NT2/D1 (cell line): ENCODE results near the gene BICDL2.

Experiments used
- DNase-seq: peaks from one replicate; pipeline ENCODE4 v3.0.0-alpha.2; 2011; ENCODE audit warnings: low read depth, low spot score
- H3K27me3 ChIP-seq: 2 replicates; pipeline ENCODE4 v1.6.0; 2011; ENCODE audit warnings: mild to moderate bottlenecking; ENCODE audit not compliant: insufficient read length, insufficient read depth
- H3K36me3 ChIP-seq: 2 replicates; pipeline ENCODE4 v1.6.1; 2011; ENCODE audit warnings: mild to moderate bottlenecking, low read length, mixed read lengths; ENCODE audit not compliant: insufficient read depth, insufficient read length
- H3K4me1 ChIP-seq: 2 replicates; pipeline ENCODE4 v1.5.1; 2011; ENCODE audit not compliant: insufficient read depth, insufficient read length
- H3K4me3 ChIP-seq: 2 replicates; pipeline ENCODE4 v1.5.1; 2011; ENCODE audit warnings: low read depth; ENCODE audit not compliant: insufficient read length
- H3K9ac ChIP-seq: 2 replicates; pipeline ENCODE4 v1.6.0; 2011; ENCODE audit warnings: low read depth; ENCODE audit not compliant: insufficient read length
- H3K9me3 ChIP-seq: 2 replicates; pipeline ENCODE4 v1.5.1; 2011; ENCODE audit warnings: mild to moderate bottlenecking, low read length; ENCODE audit not compliant: insufficient read depth
- SUZ12 ChIP-seq: IDR thresholded peaks from 2 replicates; pipeline ENCODE4 v1.6.1; 2011; ENCODE audit not compliant: insufficient read length, insufficient read depth; ENCODE audit errors: extremely low read depth
- YY1 ChIP-seq: IDR thresholded peaks from 2 replicates; pipeline ENCODE4 v1.6.1; 2011; ENCODE audit not compliant: insufficient read length, insufficient read depth
- ZNF274 ChIP-seq: IDR thresholded peaks from 2 replicates; pipeline ENCODE4 v1.6.1; 2011; ENCODE audit warnings: mild to moderate bottlenecking, low read depth, low read length

The BICDL2 gene

DNA sequence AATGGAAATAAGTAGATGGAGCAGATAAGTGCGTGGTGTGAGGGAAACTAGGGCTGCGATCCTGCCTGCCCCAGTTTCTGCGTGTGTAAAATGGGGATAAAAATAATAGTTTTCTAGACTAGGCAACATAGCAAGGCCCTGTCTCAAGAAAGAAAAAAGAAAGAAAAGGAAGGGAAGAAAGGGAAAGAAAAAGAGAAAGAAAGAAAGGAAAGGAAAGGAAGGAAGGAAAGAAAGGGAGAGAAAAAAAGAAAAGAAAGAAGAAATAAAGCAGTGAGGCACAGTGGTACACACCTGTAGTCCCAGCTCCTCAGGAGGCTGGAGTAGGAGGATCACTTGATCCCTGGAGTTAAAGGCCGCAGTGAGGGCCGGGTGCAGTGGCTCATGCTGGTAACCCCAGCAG is 54.3 kb downstream of the BICDL2 start:
- Histone ChIP-seq H3K27me3 (no peaks in the 10 kb centered on the region), H3K9ac (peak overlapping the region; percentile 100), H3K4me3 (no peak overlapping the region), H3K9me3 (no peaks in the 10 kb centered on the region), H3K4me1 (peaks cover 14% of the 10 kb centered on the region), H3K36me3 (peaks cover 20% of the 10 kb centered on the region)
- no peak for TF ChIP-seq SUZ12
- TF ChIP-seq ZNF274: no peak
- no peak for TF ChIP-seq YY1
- DNase-seq: no peak

DNA sequence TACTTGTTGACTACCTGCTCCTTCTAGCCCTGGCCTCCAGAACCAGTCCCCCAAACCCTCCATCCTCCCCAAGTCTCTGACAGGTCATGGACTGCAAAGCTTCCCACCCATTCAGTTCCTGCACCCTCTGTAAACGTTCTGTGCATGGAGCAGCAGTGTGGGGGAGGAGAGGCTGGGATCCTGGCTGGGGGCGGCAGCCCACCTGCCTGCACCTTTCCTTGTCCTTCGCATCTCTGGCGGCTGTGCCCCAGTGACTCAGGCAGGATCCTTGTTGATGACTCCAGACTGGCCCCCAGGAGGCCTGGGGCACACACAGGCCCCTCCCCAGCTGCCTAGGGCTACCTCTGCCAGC is 54.9 kb downstream of the BICDL2 start:
- no peaks in the 10 kb centered on the region for H3K27me3 ChIP-seq
- peak overlapping the region; percentile 95 for H3K4me3 ChIP-seq
- DNase-seq: no peak
- no peaks in the 10 kb centered on the region for H3K9me3 ChIP-seq
- peaks cover 25% of the 10 kb centered on the region for H3K36me3 ChIP-seq
- H3K9ac ChIP-seq: peak overlapping the region; percentile 100
- TF ChIP-seq SUZ12 (no peak), YY1 (no peak), ZNF274 (no peak)
- peaks cover 12% of the 10 kb centered on the region for H3K4me1 ChIP-seq

DNA sequence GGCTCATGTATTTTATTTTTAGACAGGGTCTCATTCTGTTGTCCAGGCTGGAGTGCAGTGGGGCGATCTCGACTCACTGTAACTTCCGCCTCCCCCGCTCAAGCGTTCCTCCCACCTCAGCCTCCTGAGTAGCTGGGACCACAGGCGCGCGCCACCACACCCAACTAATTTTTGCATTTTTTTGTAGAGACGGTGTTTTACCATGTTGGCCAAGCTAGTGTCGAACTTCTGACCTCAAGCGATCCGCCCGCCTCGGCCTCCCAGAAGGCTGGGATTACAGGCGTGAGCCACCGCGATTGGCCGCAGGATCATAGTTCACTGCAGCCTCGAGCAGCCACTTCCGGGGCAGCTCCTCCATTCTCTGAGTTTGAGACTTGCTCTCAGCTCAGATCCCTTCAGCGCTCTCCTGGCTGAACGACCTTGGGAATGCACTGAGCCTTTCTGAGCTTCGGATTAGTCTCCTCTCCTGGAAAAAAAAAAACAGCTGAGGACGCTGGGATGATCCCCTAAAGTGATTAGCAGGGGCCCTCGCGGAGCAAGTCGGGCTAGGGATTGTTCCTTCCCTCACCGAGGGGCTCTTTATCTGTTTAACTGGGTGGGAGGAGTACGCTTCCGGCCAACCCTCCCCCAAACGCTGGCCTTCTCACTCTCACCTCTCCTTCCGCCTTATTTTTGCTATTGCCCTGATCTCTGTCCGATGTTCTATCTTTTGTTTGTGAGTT is 55.4 kb downstream of the BICDL2 start:
- H3K36me3 ChIP-seq: peaks cover 30% of the 10 kb centered on the region
- H3K9ac ChIP-seq: peak overlapping the region; percentile 100
- H3K9me3 ChIP-seq: no peaks in the 10 kb centered on the region
- H3K4me3 ChIP-seq: peak overlapping the region; percentile 95
- TF ChIP-seq SUZ12: no peak
- no peak for TF ChIP-seq ZNF274
- TF ChIP-seq YY1: no peak
- peak; percentile 70 for DNase-seq
- no peaks in the 10 kb centered on the region for H3K27me3 ChIP-seq
- H3K4me1 ChIP-seq: peaks cover 12% of the 10 kb centered on the region

DNA sequence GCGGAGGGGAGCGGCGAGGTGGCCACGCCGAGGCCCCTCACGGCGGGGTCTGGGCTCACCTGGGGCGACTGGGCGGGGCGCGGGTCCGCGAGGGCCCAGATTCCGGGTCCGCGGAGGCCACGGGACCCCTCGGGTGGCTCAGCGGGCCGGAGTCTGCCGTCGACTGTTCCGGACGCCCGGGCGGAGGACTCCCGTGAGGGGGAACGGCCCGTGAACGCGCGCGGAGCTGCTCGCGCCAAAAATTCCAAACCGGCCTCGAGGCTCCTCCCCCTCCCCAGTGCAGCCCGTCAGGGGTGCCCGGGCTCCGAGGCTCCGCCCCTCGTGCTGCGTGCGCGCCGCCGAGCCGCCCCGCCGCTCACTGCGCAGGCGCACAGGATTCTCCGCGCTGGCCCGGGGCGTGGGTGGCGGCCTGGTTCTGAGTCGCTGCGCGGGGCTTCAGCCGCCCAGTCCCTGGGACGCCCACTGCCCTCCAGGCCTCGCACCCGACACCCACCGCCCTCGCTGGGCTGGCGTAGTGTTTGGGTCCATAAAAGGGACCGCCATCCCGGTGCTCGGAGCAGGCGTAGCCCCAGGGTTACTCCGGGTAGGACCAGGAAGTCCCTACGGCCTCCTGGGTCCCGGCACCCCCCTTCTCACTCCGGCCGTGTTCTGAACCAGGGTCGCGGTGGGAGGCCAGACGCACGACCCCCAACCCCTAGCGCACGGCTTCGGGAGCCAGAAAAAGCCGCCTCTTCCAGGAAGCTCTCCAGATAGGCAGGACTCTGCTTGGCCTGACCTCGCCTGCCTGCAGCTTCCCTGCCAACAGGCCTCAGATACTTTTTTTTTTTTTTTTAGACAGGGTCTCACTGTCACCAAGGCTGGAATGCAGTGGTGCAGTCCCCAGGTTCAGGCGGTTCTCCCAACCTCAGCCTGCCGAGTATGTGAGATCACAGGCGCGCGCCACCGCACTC is 56.2 kb downstream of the BICDL2 start, which contains the start of gene PKMYT1:
Gene PKMYT1 (minus strand): TSS at position 220 of the 950 bp plus-strand sequence. CDS start 789 bp downstream, outside the sequence.
- Histone ChIP-seq H3K9ac (peak within 1 kb of the TSS; percentile 100), H3K4me1 (peaks cover 14% of the 10 kb centered on the region), H3K9me3 (no peaks in the 10 kb centered on the region), H3K4me3 (peak within 1 kb of the TSS; percentile 95), H3K36me3 (peaks cover 39% of the 10 kb centered on the region), H3K27me3 (no peaks in the 10 kb centered on the region)
- peak; percentile 76 for DNase-seq
- TF ChIP-seq ZNF274 (no peak), SUZ12 (no peak), YY1 (no peak)

DNA sequence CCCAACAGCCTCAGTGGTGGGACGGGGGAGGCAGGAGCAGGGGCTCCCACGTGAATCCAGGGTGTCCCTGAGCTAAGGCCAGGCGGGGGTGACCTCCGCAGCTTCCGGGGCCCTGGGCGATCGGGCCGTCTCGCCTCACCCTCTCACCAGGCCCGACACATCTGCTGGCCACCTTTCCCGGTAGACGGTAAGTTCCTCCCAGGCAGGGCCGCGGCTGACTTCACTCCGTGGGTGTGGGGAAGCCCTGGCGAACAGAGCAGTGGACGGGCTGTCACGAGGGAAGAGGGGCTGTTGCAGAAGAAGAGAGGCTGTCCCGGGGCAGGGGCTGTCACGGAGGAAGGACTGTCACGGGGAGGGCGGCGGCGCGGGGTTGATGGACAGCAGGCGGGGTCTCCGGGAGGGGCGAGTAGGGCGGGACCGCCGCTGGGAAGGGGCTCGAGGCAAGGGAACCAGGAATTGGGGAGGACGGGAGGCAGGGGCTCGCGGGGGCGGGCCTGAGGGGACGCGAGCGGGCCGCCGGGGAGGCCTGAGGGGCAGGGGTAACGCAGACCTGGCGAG is 57.0 kb downstream of the BICDL2 start:
- Histone ChIP-seq H3K9me3 (no peaks in the 10 kb centered on the region), H3K36me3 (peaks cover 46% of the 10 kb centered on the region), H3K27me3 (no peaks in the 10 kb centered on the region), H3K9ac (peak overlapping the region; percentile 100), H3K4me1 (peaks cover 10% of the 10 kb centered on the region), H3K4me3 (peak overlapping the region; percentile 95)
- DNase-seq: no peak
- TF ChIP-seq SUZ12 (no peak), ZNF274 (no peak), YY1 (no peak)
